Measurements from ENCODE around the gene CD58. TPM values are rescaled to one million over a fixed set of nuclear protein-coding genes. Genes with fewer than 3 reads are reported as not detected.

CD58 gene
- total and polyA plus RNA-seq, 4 donors = 5.1 to 30.2 (median 10.8) TPM

GRCh38 chr1:116506132-116507004, 64.5 kb downstream of the CD58 start:
- TF ChIP-seq JUND (IDR thresholded peaks at IDR 0.05) = no peak
- TF ChIP-seq NR2F2 (IDR thresholded peaks at IDR 0.05) = no peak
- no peak for TF ChIP-seq EGR1 (IDR thresholded peaks at IDR 0.05; ENCODE audit: low read depth in 2 of 2)
- no peak for DNase-seq (ENCODE audit: low spot score)
- H3K27me3 ChIP-seq (ENCODE audit: control insufficient read depth in 4 of 4, insufficient read depth in 4 of 4, low read length in 3 of 4) = no peaks in the 10 kb centered on the region
- no peak overlapping the region for H3K27ac ChIP-seq (ENCODE audit: low read depth in 1 of 2, low read length in 2 of 2)
- H3K9ac ChIP-seq (ENCODE audit: low read depth in 1 of 2, low read length in 2 of 2) = no peak overlapping the region
- peaks cover 0 to 2% (median 0%) of the 10 kb centered on the region in 4 donors for H3K4me1 ChIP-seq (ENCODE audit: control insufficient read depth in 4 of 4, insufficient read depth in 4 of 4, low read length in 3 of 4)
- 92% methylated on average over 7 of the region's 7 CpGs for WGBS
- no peaks in the 10 kb centered on the region for H3K9me3 ChIP-seq (ENCODE audit: control insufficient read depth in 4 of 4, low read length in 3 of 4)
- no peak overlapping the region for H3K4me3 ChIP-seq (ENCODE audit: low read depth in 1 of 3, low read length in 3 of 3)
- H3K36me3 ChIP-seq (ENCODE audit: control insufficient read depth in 4 of 4, insufficient read depth in 3 of 4, low read depth in 1 of 4, low read length in 3 of 4) = no peaks in the 10 kb centered on the region

GRCh38 chr1:116504308-116505156, 66.3 kb downstream of the CD58 start:
- 79% methylated on average over 8 of the region's 8 CpGs for WGBS
- H3K4me3 ChIP-seq (ENCODE audit: low read depth in 1 of 3, low read length in 3 of 3) = no peak overlapping the region
- no peaks in the 10 kb centered on the region for H3K36me3 ChIP-seq (ENCODE audit: control insufficient read depth in 4 of 4, insufficient read depth in 3 of 4, low read depth in 1 of 4, low read length in 3 of 4)
- peaks cover 0 to 2% (median 0%) of the 10 kb centered on the region in 4 donors for H3K4me1 ChIP-seq (ENCODE audit: control insufficient read depth in 4 of 4, insufficient read depth in 4 of 4, low read length in 3 of 4)
- H3K27ac ChIP-seq (ENCODE audit: low read depth in 1 of 2, low read length in 2 of 2) = peak overlapping the region; percentile 63 to 76
- peak; percentile 61 for DNase-seq (ENCODE audit: low spot score)
- H3K9ac ChIP-seq (ENCODE audit: low read depth in 1 of 2, low read length in 2 of 2) = no peak overlapping the region
- no peaks in the 10 kb centered on the region for H3K9me3 ChIP-seq (ENCODE audit: control insufficient read depth in 4 of 4, low read length in 3 of 4)
- TF ChIP-seq TAF1 (conservative IDR thresholded peaks at IDR 0.05) = no peak
- peak in 1 of 2 donors; percentile 5 for TF ChIP-seq RXRA (IDR thresholded peaks at IDR 0.05)
- TF ChIP-seq JUND (IDR thresholded peaks at IDR 0.05) = peak; percentile 68 to 77
- no peak for TF ChIP-seq RAD21 (IDR thresholded peaks at IDR 0.05)
- no peaks in the 10 kb centered on the region for H3K27me3 ChIP-seq (ENCODE audit: control insufficient read depth in 4 of 4, insufficient read depth in 4 of 4, low read length in 3 of 4)

GRCh38 chr1:116503546-116504307, 67.1 kb downstream of the CD58 start:
- TF ChIP-seq RXRA (IDR thresholded peaks at IDR 0.05) (no peak), EGR1 (IDR thresholded peaks at IDR 0.05; ENCODE audit: low read depth in 2 of 2) (no peak), MAX (IDR thresholded peaks at IDR 0.05) (no peak), NR2F2 (IDR thresholded peaks at IDR 0.05) (no peak), RAD21 (IDR thresholded peaks at IDR 0.05) (no peak), YY1 (IDR thresholded peaks at IDR 0.05) (no peak)
- H3K27ac ChIP-seq (ENCODE audit: low read depth in 1 of 2, low read length in 2 of 2) = peak overlapping the region; percentile 63 to 76
- H3K4me1 ChIP-seq (ENCODE audit: control insufficient read depth in 4 of 4, insufficient read depth in 4 of 4, low read length in 3 of 4) = peaks cover 1 to 5% (median 4%) of the 10 kb centered on the region in 4 donors
- no peak overlapping the region for H3K4me3 ChIP-seq (ENCODE audit: low read depth in 1 of 3, low read length in 3 of 3)
- no peak overlapping the region for H3K9ac ChIP-seq (ENCODE audit: low read depth in 1 of 2, low read length in 2 of 2)
- no peaks in the 10 kb centered on the region for H3K27me3 ChIP-seq (ENCODE audit: control insufficient read depth in 4 of 4, insufficient read depth in 4 of 4, low read length in 3 of 4)
- DNase-seq (ENCODE audit: low spot score) = peak; percentile 74
- H3K9me3 ChIP-seq (ENCODE audit: control insufficient read depth in 4 of 4, low read length in 3 of 4) = no peaks in the 10 kb centered on the region
- WGBS = 89% methylated on average over 7 of the region's 7 CpGs
- no peaks in the 10 kb centered on the region for H3K36me3 ChIP-seq (ENCODE audit: control insufficient read depth in 4 of 4, insufficient read depth in 3 of 4, low read depth in 1 of 4, low read length in 3 of 4)
